ENCODE results near the gene THADA. TPM values are rescaled to one million over a fixed set of nuclear protein-coding genes. Genes with fewer than 3 reads are reported as not detected.

Gene THADA
- total and polyA plus RNA-seq, 7 donors: 4.4 to 35.2 (median 20.2) TPM

GRCh38 chr2:43250015-43250414, 345.8 kb downstream of the THADA start:
- peaks cover 0 to 38% (median 26%) of the 10 kb centered on the region in 4 donors for H3K4me1 ChIP-seq
- 96 to 97% methylated on average over 2 of the region's 2 CpGs for WGBS, 2 donors
- H3K27ac ChIP-seq: peak overlapping the region; percentile 84 to 93 (median 88)
- no peaks in the 10 kb centered on the region for H3K27me3 ChIP-seq
- H3K9me3 ChIP-seq: no peaks in the 10 kb centered on the region
- H3K36me3 ChIP-seq: no peaks in the 10 kb centered on the region
- intact Hi-C loops (cut with DNase I): loop anchor here (5.0 kb wide), 2 partner anchors 97 to 217 kb away; no protein-coding TSS in a partner anchor
- no peak for DNase-seq
- no peak overlapping the region for H3K4me3 ChIP-seq
- TF ChIP-seq EP300 (IDR thresholded peaks at IDR 0.05) (no peak), POLR2AphosphoS5 (IDR thresholded peaks at IDR 0.05) (peak in 2 of 4 donors; percentile 7 to 10), POLR2A (IDR thresholded peaks at IDR 0.05) (no peak)

- no peak overlapping the region for H3K4me3 ChIP-seq
- H3K36me3 ChIP-seq: no peaks in the 10 kb centered on the region
- no peaks in the 10 kb centered on the region for H3K9me3 ChIP-seq
- DNase-seq: no peak
- no peaks in the 10 kb centered on the region for H3K27me3 ChIP-seq
- WGBS, 2 donors: 94 to 96% methylated on average over 7 of the region's 7 CpGs
- H3K27ac ChIP-seq: peak overlapping the region in 1 of 4 donors; percentile 93
- H3K4me1 ChIP-seq: peaks cover 0 to 41% (median 25%) of the 10 kb centered on the region in 4 donors
- TF ChIP-seq EP300 (IDR thresholded peaks at IDR 0.05) (no peak), CTCF (IDR thresholded peaks at IDR 0.05) (no peak), POLR2AphosphoS5 (IDR thresholded peaks at IDR 0.05) (no peak), POLR2A (IDR thresholded peaks at IDR 0.05) (no peak)
- intact Hi-C loops (cut with DNase I): no loop called here
Observed at GRCh38 chr2:43248621-43249020, 347.2 kb downstream of the THADA start.

- peaks cover 0 to 32% (median 21%) of the 10 kb centered on the region in 4 donors for H3K4me1 ChIP-seq
- no peak for DNase-seq
- TF ChIP-seq POLR2AphosphoS5 (IDR thresholded peaks at IDR 0.05) (no peak), EP300 (IDR thresholded peaks at IDR 0.05) (no peak), CTCF (IDR thresholded peaks at IDR 0.05) (no peak), POLR2A (IDR thresholded peaks at IDR 0.05) (no peak)
- no peaks in the 10 kb centered on the region for H3K36me3 ChIP-seq
- no peaks in the 10 kb centered on the region for H3K27me3 ChIP-seq
- no peak overlapping the region for H3K27ac ChIP-seq
- 92 to 96% methylated on average over 3 of the region's 3 CpGs for WGBS, 2 donors
- intact Hi-C loops (cut with DNase I): no loop called here
- no peak overlapping the region for H3K4me3 ChIP-seq
- H3K9me3 ChIP-seq: no peaks in the 10 kb centered on the region
Observed at GRCh38 chr2:43246641-43247040, 349.2 kb downstream of the THADA start.

- intact Hi-C loops (cut with DNase I): no loop called here
- no peak for TF ChIP-seq POLR2A (IDR thresholded peaks at IDR 0.05)
- TF ChIP-seq POLR2AphosphoS5 (IDR thresholded peaks at IDR 0.05): no peak
- TF ChIP-seq EP300 (IDR thresholded peaks at IDR 0.05): no peak
- TF ChIP-seq CTCF (IDR thresholded peaks at IDR 0.05): no peak
- no peaks in the 10 kb centered on the region for H3K9me3 ChIP-seq
- H3K36me3 ChIP-seq: no peaks in the 10 kb centered on the region
- DNase-seq: no peak
- H3K27me3 ChIP-seq: no peaks in the 10 kb centered on the region
- 93 to 95% methylated on average over 10 of the region's 10 CpGs for WGBS, 2 donors
- H3K27ac ChIP-seq: no peak overlapping the region
- H3K4me3 ChIP-seq: no peak overlapping the region
- peaks cover 0 to 16% (median 6%) of the 10 kb centered on the region in 4 donors for H3K4me1 ChIP-seq
Observed at GRCh38 chr2:43241558-43241957, 354.3 kb downstream of the THADA start.

GRCh38 chr2:43240766-43241150, 355.1 kb downstream of the THADA start:
- TF ChIP-seq CTCF (IDR thresholded peaks at IDR 0.05) (no peak), POLR2AphosphoS5 (IDR thresholded peaks at IDR 0.05) (no peak), EP300 (IDR thresholded peaks at IDR 0.05) (no peak), POLR2A (IDR thresholded peaks at IDR 0.05) (no peak)
- peak overlapping the region; percentile 9 to 58 (median 28) for H3K27ac ChIP-seq
- H3K9me3 ChIP-seq: no peaks in the 10 kb centered on the region
- no peaks in the 10 kb centered on the region for H3K27me3 ChIP-seq
- 83 to 84% methylated on average over 5 of the region's 5 CpGs for WGBS, 2 donors
- peaks cover 0 to 20% (median 10%) of the 10 kb centered on the region in 4 donors for H3K4me1 ChIP-seq
- H3K36me3 ChIP-seq: no peaks in the 10 kb centered on the region
- H3K4me3 ChIP-seq: no peak overlapping the region
- no peak for DNase-seq
- intact Hi-C loops (cut with DNase I): no loop called here
